Mesothelial cell of epicardium (in vitro differentiated cells): ENCODE results near the gene SAFB2. TPM values are rescaled to one million over a fixed set of nuclear protein-coding genes. Genes with fewer than 3 reads are reported as not detected.

Experiments
- DNase-seq, 2 experiments: peaks; one replicate each; pipeline ENCODE4 v3.0.0; 2021; ENCODE audit warnings: low spot score in 2 of 2; ENCODE audit not compliant: unreplicated experiment in 2 of 2
- H3K27ac Mint-ChIP-seq: 2 replicates; pipeline ENCODE4 v1.8.0; 2021; ENCODE audit warnings: mixed read lengths
- H3K27me3 Mint-ChIP-seq: 2 replicates; pipeline ENCODE4 v1.8.0; 2021; ENCODE audit warnings: low read depth, mixed read lengths
- H3K36me3 Mint-ChIP-seq: 2 replicates; pipeline ENCODE4 v1.8.0; 2021; ENCODE audit warnings: mixed read lengths
- H3K4me1 Mint-ChIP-seq: 2 replicates; pipeline ENCODE4 v1.8.0; 2021; ENCODE audit warnings: mixed read lengths
- H3K4me3 Mint-ChIP-seq: 2 replicates; pipeline ENCODE4 v1.8.0; 2021; ENCODE audit warnings: mild to moderate bottlenecking, moderate library complexity, mixed read lengths
- H3K9me3 Mint-ChIP-seq: 2 replicates; pipeline ENCODE4 v1.8.0; 2021; ENCODE audit warnings: mixed read lengths
- total RNA-seq: library from RNA; stranded (reverse); gene quantifications from 3 replicates; pipeline ENCODE4 v1.2.1, GENCODE V29; 2021
- TF ChIP-seq, protein P1 (sequence below): fragments of 200-600 bp; sonication (generic); IDR thresholded peaks from one replicate; pipeline ENCODE4 v1.5.0; 2021; ENCODE audit warnings: antibody characterized with exemption; ENCODE audit not compliant: unreplicated experiment

SAFB2 gene
- total RNA-seq, 1 donor from 2014 or later = 78.4 TPM

GRCh38 chr19:5541456-5541855, 81.1 kb downstream of the SAFB2 start:
- Mint-ChIP-seq H3K36me3 (no peaks in the 10 kb centered on the region), H3K4me1 (peaks cover 2% of the 10 kb centered on the region), H3K4me3 (no peak overlapping the region), H3K9me3 (no peaks in the 10 kb centered on the region), H3K27ac (no peak overlapping the region), H3K27me3 (peaks cover 8% of the 10 kb centered on the region)
- DNase-seq = no peak
- TF ChIP-seq, protein P1, sequence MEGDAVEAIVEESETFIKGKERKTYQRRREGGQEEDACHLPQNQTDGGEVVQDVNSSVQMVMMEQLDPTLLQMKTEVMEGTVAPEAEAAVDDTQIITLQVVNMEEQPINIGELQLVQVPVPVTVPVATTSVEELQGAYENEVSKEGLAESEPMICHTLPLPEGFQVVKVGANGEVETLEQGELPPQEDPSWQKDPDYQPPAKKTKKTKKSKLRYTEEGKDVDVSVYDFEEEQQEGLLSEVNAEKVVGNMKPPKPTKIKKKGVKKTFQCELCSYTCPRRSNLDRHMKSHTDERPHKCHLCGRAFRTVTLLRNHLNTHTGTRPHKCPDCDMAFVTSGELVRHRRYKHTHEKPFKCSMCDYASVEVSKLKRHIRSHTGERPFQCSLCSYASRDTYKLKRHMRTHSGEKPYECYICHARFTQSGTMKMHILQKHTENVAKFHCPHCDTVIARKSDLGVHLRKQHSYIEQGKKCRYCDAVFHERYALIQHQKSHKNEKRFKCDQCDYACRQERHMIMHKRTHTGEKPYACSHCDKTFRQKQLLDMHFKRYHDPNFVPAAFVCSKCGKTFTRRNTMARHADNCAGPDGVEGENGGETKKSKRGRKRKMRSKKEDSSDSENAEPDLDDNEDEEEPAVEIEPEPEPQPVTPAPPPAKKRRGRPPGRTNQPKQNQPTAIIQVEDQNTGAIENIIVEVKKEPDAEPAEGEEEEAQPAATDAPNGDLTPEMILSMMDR = no peak

DNA sequence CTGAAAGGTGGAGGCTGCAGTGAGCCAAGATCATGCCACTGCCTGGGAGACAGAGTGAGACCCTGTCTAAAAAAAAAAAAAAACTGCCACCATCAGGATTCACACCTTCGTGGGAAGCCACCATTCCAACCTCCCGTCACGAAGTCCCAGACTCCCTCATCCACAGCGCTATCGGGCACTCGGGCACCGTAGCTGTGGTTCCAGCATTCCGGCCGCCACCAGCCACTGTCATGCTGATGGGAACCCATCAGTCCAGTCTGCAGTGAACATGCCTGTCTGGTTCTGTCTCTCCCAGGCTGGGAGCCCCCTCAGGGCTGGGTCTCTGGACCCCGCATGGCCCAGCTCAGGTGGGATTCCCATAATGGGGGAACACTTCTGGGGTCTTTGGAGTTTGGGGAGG, 82.4 kb downstream of the SAFB2 start:
- DNase-seq = no peak
- Mint-ChIP-seq H3K9me3 (peaks cover under 1% of the 10 kb centered on the region), H3K27ac (no peak overlapping the region), H3K36me3 (no peaks in the 10 kb centered on the region), H3K4me1 (peaks cover 6% of the 10 kb centered on the region), H3K4me3 (no peak overlapping the region), H3K27me3 (peaks cover 2% of the 10 kb centered on the region)
- TF ChIP-seq, protein P1 = no peak

DNA sequence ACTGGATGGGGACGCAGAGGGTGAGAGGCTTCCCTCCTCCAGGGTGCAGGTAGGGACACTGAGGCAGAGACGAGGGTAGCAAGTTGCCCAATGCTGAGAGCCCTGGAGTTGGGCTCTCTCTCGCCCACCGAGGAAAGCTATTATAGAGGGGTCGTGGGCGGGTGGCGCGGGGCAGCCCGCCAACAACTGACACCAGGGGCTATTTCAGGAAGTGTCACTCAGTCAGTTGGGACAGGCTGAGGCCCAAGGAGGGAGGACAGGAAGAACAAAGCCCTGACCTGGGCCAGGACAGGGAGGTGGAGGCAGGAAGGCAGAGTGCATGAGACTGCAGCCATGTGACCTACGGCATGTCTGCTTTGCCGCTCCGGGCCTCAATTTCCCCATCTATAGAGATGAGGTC, 84.7 kb downstream of the SAFB2 start:
- DNase-seq = no peak
- H3K27ac Mint-ChIP-seq = no peak overlapping the region
- H3K27me3 Mint-ChIP-seq = peaks cover 2% of the 10 kb centered on the region
- peaks cover 12% of the 10 kb centered on the region for H3K9me3 Mint-ChIP-seq
- H3K4me3 Mint-ChIP-seq = no peak overlapping the region
- H3K36me3 Mint-ChIP-seq = peaks cover 3% of the 10 kb centered on the region
- TF ChIP-seq, protein P1 = no peak
- peaks cover 6% of the 10 kb centered on the region for H3K4me1 Mint-ChIP-seq

Other genes with a start within 250 kb of the SAFB2 start
- gene ZNRF4, start 167.4 kb downstream of the SAFB2 start, total RNA-seq = not detected in 3 replicates
- 2.5 to 4.3 TPM (median 2.5 TPM) in 3 replicates for gene TINCR, start 54.8 kb downstream of the SAFB2 start, total RNA-seq
- gene SAFB, start 307 bp upstream of the SAFB2 start, total RNA-seq = 139 to 147 TPM (median 142 TPM) in 3 replicates
- 30.0 to 32.3 TPM (median 30.7 TPM) in 3 replicates for gene MICOS13, start 57.7 kb upstream of the SAFB2 start, total RNA-seq
- gene HSD11B1L, start 58.3 kb upstream of the SAFB2 start, total RNA-seq = 15.9 to 16.7 TPM (median 16.0 TPM) in 3 replicates
- 947 to 1,016 TPM (median 998 TPM) in 3 replicates for gene RPL36, start 67.5 kb upstream of the SAFB2 start, total RNA-seq
- gene LONP1, start 97.4 kb upstream of the SAFB2 start, total RNA-seq = 63.4 to 69.8 TPM (median 69.6 TPM) in 3 replicates
- not detected in 3 replicates for gene CATSPERD, start 97.9 kb upstream of the SAFB2 start, total RNA-seq
- gene PRR22, start 162.0 kb upstream of the SAFB2 start, total RNA-seq = 5.4 to 6.0 TPM (median 5.9 TPM) in 3 replicates
- 54.0 to 61.1 TPM (median 56.9 TPM) in 3 replicates for gene DUS3L, start 168.4 kb upstream of the SAFB2 start, total RNA-seq
- gene NRTN, start 182.3 kb upstream of the SAFB2 start, total RNA-seq = 1.7 to 2.8 TPM (median 2.4 TPM) in 3 replicates
- 0.32 TPM in 1 of 3 replicates, not detected in the others for gene FUT6, start 216.9 kb upstream of the SAFB2 start, total RNA-seq
- 0.49 to 1.1 TPM (median 0.90 TPM) in 3 replicates for gene FUT3, start 228.7 kb upstream of the SAFB2 start, total RNA-seq
- 0.47 to 0.79 TPM (median 0.73 TPM) in 3 replicates for gene FUT5, start 247.8 kb upstream of the SAFB2 start, total RNA-seq